HG03432 (cell line): ENCODE results near the gene KRT10.
"Not testable (repeated sequence)": the region's sequence is repeated elsewhere in the genome, so short reads cannot be mapped to it uniquely, and the experiment has no call there.

ENCODE experiments used
- ATAC-seq: cut with Tn5 transposase; IDR thresholded peaks from one replicate; pipeline ENCODE4 v1.9.1; 2021; ENCODE audit warnings: mild to moderate bottlenecking, moderate library complexity; ENCODE audit not compliant: unreplicated experiment

KRT10 gene

DNA sequence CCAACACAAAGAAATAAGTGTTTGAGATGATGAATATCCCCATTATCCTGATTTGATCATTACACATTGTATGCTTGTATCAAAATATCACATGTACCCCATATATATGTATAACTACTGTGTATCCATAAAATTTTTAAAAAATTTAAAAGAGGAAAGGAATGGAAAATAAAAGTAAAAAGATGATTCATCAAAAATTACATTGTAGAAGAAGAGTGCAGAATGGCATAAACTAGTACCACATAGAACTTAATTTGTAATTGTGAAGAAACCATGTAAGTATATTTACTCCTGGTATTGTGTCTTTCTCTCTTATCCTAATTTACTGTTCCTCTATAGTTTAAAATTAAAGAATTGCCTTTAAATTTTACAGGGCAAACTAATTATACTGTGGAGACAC is 11.5 kb upstream of the KRT10 start:
- no peak for ATAC-seq

DNA sequence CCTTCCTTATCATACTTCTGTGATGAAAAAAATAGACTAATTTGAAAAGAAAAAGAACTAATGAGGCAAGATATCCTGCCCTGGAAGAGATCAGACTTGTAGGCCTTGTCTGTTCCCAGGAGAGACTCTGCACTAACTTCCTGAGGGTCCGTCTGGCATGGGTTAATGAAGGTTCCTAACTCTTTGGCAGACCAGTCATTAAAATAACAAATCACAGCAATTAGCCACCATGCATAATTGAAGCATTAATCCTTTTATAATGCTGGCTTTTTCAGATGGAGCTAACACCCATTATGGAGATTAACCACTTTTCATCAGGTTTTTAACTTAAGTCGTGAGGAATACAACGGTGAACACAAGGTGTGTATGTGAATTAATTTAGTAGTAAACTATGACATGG is 10.4 kb upstream of the KRT10 start:
- ATAC-seq = no peak

DNA sequence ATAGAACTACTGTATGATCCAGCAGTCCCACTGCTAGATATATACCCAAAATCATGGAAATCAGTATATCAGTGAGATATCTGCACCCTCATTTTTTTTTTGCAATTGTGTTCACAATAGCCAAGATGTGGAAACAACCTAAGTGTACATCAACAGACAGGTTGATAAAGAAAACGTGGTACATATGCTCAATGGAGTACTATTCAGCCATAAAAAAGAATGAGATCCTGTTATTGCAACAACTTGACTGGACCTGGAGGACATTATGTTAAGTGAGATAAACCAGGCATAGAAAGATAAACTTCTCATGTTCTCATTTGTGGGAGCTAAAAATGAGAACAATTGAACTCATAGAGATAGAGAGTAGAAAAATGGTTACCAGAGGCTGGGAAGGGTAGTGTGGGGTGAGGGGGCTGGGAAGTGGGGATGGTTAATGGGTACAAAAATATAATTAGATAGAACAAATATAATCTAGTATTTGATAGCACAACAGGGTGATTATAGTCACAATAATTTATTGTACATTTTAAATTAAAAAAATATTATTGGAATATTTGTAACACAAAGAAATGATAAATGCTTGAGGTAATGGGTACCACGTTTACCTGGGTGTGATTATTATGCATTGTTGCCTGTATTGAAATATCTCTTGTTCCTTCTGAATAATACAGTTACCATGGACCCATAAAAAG is 7.8 kb upstream of the KRT10 start:
- no peak for ATAC-seq

DNA sequence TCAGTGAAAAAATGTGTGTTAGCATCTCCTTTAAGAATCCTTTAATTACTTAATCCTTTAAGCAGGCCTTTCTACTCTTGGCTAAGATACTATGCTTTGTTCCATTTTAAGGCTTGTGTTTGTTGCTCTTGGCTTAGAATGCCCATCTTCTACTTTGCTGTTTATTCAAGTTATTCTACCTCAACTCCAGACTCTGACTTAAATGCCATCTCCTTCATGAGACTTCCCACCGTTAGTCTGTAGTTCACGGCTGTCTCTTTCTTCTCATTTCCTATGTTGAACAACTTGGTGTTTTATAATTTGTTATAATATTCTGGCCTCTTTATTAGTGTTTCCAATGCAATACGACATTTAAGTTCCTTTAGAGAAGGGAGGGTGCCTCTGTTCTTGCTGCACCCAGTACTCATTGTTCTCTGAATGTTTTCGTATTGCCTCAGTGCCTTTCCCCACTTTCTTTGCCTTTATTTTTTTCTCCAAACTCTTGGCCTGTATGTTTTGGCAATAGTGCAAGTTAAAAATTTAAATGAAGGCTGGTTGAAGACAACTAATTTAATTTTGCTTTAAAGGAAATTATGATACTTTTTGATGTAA is 6.1 kb upstream of the KRT10 start:
- no peak for ATAC-seq

DNA sequence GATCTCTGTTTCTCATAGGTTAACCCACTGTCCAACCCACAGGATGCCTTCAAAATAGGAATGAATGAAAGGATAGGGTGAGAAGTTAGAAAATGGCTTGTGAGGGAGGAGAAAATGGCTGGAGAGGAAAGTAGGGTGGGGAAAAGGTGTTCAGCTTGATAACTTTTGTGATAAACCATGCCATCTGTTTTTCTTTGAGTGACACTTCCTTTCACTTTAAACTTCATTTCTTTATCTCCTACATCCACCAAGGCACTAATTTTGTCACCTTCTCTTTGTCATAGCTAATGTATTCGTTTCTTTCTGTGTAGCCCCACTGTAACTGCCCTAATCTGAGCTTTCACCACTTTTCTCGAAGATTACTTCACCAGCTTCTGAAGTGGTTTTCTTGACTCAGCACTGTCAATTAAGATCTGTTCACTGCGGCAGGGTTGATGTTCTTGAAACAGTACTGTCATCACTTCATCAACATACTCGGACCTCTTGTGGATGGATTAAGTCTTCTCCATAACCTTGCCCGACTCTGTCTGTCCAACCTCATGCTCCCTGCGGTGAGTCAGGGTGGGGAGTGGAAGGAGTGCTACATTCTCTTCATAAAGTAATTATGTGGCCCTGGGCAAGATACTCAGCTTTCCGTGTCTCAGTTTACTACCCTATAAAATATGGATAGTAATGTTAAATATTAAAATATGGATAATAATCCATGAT is 5.5 kb upstream of the KRT10 start:
- ATAC-seq = no peak

DNA sequence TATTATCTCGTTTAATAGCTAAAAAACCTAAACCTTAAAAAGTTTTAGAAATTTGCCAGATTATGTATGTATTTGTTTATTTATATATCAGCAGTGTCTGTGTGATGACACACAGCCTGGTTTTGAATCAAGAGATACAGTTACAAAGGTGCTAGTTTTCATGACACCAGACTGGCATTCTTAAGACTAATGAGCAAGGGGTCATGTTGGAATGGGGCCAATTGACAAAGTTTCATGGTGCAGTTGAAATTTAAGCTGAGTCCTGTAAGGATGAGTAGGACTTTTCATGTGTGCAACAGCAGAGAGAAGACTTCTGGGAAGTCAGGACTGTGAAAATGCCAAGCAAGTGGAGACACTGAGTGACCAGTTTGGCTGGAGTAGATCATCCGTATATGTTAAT is 3.2 kb upstream of the KRT10 start:
- ATAC-seq = no peak

DNA sequence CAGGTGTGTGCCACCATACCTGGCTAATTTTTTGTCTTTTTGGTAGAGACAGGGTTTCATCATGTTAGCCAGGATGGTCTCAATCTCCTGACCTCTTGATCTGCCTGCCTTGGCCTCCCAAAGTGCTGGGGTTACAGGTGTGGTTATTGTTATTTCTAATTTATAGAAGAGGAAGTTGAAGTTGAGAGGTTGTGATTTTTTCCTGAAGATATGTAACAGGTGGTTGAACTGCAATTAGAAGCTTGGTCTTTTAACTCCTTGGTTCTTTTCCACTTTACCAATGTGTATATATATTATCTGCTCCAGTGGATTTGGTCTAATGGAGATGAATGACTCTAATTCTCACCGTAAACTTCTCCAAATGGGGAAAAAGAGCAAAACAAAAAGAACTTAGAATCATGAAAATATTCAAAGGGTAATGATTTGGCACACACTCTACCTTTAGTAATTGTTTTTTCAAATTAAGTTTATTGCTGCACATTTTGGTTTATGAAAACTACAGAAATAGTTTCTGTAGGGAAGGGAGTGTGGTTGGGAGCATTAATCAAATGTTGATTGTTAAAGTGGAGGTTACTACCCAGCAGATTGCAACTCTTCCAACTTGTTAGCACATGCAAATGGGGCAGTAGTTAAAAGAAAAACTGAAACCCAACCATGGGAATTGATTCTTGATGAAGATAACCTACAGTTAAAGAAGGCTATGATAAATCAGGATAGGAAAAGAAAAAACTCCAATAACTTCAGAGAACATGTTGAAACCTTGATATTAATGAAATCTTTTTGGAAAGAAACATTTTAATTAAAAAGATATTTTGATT is 1.8 kb upstream of the KRT10 start:
- ATAC-seq = no peak

DNA sequence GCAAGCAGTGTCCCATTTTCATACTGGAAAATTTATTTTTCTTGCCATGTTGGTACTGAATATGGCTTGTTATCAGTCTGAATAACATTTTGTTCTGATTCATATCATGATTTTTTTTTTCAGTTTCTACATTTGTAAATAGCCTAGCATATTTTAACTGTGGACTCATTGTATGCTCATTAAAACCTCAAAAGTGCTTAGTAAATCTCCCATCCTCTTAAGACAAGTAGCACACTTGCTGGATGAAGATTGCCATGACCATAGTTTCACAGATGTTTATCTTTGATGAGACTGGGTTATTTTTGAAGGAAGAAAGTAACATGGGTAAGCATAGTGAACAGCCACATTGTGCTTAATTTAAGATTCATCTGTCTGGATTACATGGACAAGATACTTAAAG is 878 bp downstream of the KRT10 start:
- ATAC-seq = no peak

DNA sequence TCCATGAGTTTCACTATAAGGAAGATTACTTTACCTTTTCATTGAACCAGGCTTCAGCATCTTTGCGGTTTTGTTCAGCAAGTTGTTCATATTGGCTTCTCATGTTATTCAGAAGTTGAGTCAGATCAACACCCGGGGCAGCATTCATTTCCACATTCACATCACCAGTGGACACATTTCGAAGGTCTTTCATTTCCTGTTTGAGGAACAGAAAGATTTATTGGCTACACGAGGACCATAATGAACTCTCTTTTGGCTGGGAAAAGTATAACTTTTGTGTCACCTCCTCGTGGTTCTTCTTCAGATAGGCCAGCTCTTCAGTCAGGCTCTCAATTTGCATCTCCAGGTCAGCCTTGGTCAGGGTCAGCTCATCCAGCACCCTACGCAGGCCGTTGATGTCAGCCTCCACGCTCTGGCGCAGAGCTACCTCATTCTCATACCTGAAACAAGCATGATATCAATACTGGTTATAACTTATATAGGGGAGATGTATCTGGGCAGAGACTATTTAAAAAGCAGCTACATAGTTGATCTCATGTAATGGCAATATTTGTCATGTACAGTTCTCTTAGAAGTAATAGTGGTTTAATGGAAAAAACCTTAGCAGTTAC is 2.1 kb downstream of the KRT10 start:
- ATAC-seq = no peak

DNA sequence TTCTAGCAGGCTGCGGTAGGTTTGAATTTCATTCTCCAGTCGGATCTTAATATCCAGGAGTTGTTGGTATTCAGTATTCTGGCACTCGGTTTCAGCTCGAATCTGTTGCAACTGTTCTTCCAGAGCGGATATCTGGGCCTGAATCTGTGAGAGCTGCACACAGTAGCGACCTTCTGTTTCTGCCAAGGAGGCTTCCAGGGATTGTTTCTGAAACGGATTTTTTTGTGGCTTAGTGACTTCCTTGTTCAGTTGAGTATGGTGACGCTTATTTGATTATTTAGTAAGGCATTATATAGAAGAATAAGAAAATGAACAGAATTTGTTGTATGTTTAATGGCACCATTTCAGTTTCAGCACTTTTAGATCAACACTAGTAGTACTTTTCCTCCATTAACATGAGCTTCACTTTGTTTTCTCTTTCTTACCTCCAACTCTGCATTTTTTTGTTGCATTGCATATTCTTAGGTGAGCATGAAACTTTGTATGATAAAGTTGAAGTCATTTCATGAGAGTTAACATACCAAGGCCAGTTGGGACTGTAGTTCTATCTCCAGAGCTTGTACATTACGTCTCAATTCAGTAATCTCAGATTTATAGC is 2.8 kb downstream of the KRT10 start:
- ATAC-seq = no peak

DNA sequence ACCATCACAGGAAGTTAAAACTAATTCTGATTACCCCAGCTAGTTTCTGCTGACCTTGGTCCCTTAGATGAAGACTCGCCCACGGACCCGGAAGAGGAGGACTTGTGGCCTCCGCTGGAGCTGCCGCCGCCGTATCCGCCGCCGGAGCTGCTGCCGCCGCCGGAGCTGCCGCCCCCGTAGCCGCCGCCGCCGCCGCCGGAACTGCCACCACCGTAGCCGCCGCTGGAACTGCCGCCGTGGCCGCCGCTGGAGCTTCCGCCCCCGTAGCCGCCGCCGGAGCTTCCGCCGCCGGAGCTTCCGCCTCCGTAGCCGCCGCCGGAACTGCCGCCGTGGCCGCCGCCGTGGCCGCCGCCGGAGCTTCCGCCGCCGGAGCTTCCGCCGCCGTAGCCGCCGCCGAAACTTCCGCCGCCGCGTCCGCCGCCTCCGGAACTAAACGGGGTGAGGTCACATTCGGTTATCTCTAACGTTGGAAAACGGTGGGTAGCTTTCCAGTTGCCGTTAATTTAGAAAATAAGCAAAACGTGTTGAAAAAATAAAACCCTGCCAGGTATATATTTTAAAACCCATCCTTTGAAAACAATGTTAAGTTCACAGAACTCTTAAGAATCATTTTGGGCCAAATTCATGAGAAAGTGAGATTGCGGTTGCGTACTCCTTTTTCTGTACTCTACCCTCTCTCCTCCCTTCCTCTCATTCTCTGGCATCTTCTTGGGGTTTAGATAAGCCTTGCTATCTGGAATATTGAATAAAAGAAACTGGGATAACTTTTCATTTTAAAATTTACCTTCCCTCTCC is 3.5 kb downstream of the KRT10 start:
- peak; percentile 85 for ATAC-seq

DNA sequence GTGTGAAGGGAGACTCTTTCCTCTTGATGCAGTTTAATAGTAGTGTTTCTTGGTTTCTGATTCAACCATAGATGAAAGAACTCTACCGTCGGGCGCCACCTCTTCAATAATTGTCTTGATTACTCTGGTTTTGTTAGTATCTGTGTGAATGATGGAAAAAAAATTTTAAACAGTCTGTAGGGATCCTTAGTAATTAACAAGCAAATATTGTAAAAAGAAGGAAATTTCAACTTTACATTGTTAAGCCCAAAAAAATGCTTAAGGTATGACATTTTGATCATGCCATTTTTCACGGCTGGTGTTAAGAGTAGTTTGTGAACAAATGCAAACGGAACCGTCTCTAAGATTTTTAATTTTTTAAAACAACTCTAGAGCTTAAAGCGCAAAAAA is 4.1 kb downstream of the KRT10 start:
- no peak for ATAC-seq

DNA sequence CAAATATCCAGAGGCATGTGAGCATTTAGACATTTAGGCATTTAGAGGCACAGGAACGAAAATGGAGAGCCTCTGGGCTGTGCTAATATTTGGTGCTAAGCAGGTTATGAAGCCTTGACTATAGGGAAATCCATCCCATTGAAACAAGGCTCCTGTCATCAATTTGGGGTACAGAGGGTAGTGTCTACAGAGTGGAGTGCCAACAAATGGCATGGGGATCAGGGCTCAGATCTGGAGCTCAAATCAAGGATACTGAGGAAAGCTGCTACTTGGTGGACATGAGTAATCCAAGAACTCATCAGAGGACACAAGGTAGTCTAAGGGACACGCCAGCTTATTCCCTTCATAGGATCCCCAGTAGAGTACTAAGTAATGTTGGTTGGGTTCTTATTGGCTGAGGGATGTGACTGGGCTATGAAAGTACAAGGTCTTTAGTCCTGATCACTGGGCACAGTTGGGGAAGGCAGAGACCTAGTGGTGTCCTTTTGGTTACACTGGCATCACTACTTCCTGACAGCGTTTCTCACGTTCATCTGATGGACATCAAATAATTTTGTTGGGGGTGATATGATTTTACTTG is 5.2 kb downstream of the KRT10 start:
- no peak for ATAC-seq

DNA sequence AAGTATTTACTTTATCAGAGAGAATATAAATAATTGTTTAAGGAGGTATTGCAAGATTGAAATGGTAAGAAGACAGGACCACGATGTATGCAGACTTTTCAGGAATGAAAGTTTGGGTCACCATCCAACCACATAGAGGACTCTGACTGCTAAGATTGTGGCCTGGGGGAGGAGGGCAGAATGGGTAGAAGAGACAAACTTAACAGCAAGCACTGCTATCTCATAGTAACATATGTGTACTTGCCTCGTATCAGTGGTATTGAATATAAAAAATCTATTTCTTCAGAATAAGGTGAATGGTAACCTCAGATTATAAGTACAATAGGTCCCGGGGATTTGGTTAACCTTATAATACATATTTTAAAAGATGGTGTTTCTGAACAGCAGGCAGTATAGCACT is 5.8 kb downstream of the KRT10 start:
- ATAC-seq = no peak

DNA sequence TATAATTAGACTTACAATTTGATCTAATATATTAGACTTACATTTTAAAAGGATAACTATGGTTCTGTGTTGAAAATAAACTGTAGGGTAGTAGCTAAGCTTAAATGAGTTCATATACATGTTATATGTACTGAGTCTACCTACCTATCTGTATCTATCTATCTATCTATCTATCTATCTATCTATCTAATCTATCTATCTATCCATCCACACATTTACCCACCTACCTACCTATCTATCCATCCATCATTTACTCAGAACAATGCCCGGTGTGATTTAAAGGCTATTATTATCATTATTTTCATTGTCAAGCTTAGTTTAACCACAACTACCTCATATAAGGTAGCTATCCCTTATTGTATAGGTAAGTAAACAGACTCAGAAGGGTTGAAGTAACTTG is 7.0 kb downstream of the KRT10 start:
- no peak for ATAC-seq

DNA sequence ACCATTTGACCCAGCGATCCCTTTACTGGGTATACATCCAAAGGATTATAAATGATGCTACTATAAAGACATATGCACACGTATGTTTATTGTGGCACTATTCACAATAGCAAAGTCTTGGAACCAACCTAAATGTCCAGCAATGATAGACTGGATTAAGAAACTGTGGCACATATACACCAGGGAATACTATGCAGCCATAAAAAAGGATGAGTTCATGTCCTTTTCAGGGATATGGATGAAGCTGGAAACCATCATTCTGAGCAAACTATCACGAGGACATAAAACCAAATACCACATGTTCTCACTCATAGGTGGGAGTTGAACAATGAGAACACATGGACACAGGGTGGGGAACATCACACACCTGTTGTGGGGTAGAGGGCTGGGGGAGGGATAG is 7.8 kb downstream of the KRT10 start:
- not testable (repeated sequence) for ATAC-seq

DNA sequence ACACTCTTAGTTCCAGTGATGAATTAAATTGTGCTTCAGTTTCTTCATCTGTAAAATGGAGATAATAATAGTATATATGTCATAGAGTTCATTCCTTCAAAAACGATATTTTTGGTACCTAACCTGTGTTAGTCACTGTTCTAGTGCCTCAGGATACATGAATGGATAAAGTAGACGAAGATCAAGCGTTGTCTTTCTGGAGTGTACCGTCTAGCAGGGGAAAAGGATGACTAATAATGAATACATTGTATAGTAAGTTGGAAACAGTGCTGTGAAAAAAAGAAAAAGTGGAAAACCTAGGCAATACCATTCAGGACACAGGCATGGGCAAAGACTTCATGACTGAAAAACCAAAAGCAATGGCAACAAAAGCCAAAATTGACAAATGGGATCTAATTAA is 8.6 kb downstream of the KRT10 start:
- no peak for ATAC-seq

DNA sequence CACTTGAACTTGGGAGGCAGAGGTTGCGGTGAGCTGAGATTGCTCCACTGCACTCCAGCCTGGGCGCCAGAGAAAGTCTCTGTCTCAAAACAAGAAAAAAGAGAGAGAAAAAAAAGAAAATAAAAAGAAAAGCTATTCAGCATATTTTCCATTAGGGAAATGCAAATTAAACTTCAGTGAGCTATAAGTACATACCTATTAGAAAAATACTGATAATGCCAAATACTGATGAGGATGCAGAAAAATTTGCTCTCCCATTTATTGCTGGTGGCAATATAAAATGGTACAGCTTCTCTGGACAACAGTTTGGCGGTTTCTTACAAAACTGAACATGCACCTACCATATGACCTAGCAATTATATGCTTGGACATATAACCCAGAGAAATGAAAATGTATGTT is 9.8 kb downstream of the KRT10 start:
- ATAC-seq = no peak

DNA sequence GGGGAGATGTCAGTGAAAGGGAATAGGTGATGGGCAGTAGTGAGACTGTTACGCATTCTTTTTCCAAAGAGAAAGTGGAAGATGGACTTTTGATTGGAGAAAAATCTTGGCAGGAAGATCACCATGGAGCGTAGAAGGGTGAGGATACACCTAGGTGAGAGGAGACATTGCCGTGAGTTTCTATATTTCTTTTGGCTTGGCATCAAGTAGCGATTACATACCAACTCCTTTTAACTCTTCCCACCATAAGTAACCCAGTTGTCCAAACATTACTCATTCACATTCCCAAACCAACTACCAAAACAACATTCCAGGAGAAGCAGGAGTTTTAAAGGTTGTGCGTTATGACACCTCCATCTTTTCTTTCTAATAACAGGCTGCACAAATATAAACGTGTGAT is 11.9 kb downstream of the KRT10 start:
- ATAC-seq = no peak
